H9 (cell line): ENCODE data around the gene MALT1. TPM values are rescaled to one million over a fixed set of nuclear protein-coding genes. Genes with fewer than 3 reads are reported as not detected.

Experiments
- DNase-seq: peaks from one replicate; pipeline ENCODE4 v3.0.0-alpha.2; 2017
- H2AFZ ChIP-seq: one replicate; pipeline ENCODE4 v1.6.1; 2013; ENCODE audit warnings: mild to moderate bottlenecking, low read length, control low read depth, moderate library complexity
- H2AK5ac ChIP-seq: 2 replicates; pipeline ENCODE4 v1.6.1; 2013; ENCODE audit warnings: low read length, control low read depth, mixed read lengths; ENCODE audit not compliant: insufficient read length
- H2BK120ac ChIP-seq: one replicate; pipeline ENCODE4 v1.6.1; 2013; ENCODE audit warnings: low read depth, mild to moderate bottlenecking, low read length, control low read depth, inconsistent platforms; ENCODE audit not compliant: poor library complexity, severe bottlenecking
- H2BK12ac ChIP-seq: 2 replicates; pipeline ENCODE4 v1.6.1; 2013; ENCODE audit warnings: low read length, control low read depth, mixed read lengths, low read depth; ENCODE audit not compliant: insufficient read length
- H2BK15ac ChIP-seq: 2 replicates; pipeline ENCODE4 v1.6.1; 2013; ENCODE audit warnings: low read depth, low read length, control low read depth
- H2BK20ac ChIP-seq: one replicate; pipeline ENCODE4 v1.6.1; 2013; ENCODE audit warnings: low read depth, mild to moderate bottlenecking, low read length, control low read depth, inconsistent platforms; ENCODE audit not compliant: poor library complexity, severe bottlenecking
- H2BK5ac ChIP-seq: 2 replicates; pipeline ENCODE4 v1.6.1; 2013; ENCODE audit warnings: low read length, control low read depth, mixed read lengths; ENCODE audit not compliant: insufficient read length
- H3K14ac ChIP-seq: 2 replicates; pipeline ENCODE4 v1.6.1; 2013; ENCODE audit warnings: low read length, control low read depth; ENCODE audit not compliant: insufficient read depth
- H3K18ac ChIP-seq: 2 replicates; pipeline ENCODE4 v1.6.1; 2013; ENCODE audit warnings: low read depth, mild to moderate bottlenecking, mixed read lengths, low read length, control low read depth; ENCODE audit not compliant: insufficient read length
- H3K23ac ChIP-seq: 2 replicates; pipeline ENCODE4 v1.6.1; 2013; ENCODE audit warnings: low read length, control low read depth, mixed read lengths, low read depth; ENCODE audit not compliant: insufficient read length
- H3K23me2 ChIP-seq: 2 replicates; pipeline ENCODE4 v1.6.1; 2013; ENCODE audit warnings: low read depth, mild to moderate bottlenecking, mixed read lengths, low read length, control low read depth; ENCODE audit not compliant: insufficient read length, poor library complexity, severe bottlenecking
- H3K27ac ChIP-seq: 2 replicates; pipeline ENCODE4 v1.5.1; 2013; ENCODE audit warnings: low read length, control low read depth, mixed read lengths, low read depth; ENCODE audit not compliant: insufficient read length
- H3K27me3 ChIP-seq: 2 replicates; pipeline ENCODE4 v1.6.1; 2013; ENCODE audit warnings: low read length, control low read depth, inconsistent platforms; ENCODE audit not compliant: insufficient read depth
- H3K4ac ChIP-seq: 2 replicates; pipeline ENCODE4 v1.6.1; 2013; ENCODE audit warnings: low read depth, mild to moderate bottlenecking, control low read depth, inconsistent platforms, low read length, moderate library complexity
- H3K4me1 ChIP-seq: 2 replicates; pipeline ENCODE4 v1.6.1; 2013; ENCODE audit warnings: low read length, control low read depth, inconsistent platforms; ENCODE audit not compliant: insufficient read depth
- H3K4me2 ChIP-seq: 2 replicates; pipeline ENCODE4 v1.6.1; 2013; ENCODE audit warnings: low read length, control low read depth, mixed read lengths; ENCODE audit not compliant: insufficient read length, insufficient read depth
- H3K56ac ChIP-seq: 2 replicates; pipeline ENCODE4 v1.6.1; 2013; ENCODE audit warnings: low read depth, mild to moderate bottlenecking, mixed read lengths, low read length, control low read depth; ENCODE audit not compliant: insufficient read length
- H3K79me1 ChIP-seq: 2 replicates; pipeline ENCODE4 v1.6.1; 2013; ENCODE audit warnings: low read depth, mild to moderate bottlenecking, moderate library complexity, low read length, control low read depth, inconsistent platforms; ENCODE audit not compliant: insufficient read depth, poor library complexity, severe bottlenecking
- H3K79me2 ChIP-seq: 2 replicates; pipeline ENCODE4 v1.6.1; 2013; ENCODE audit warnings: low read length, control low read depth, inconsistent platforms; ENCODE audit not compliant: insufficient read depth
- H3K9ac ChIP-seq: 2 replicates; pipeline ENCODE4 v1.6.1; 2013; ENCODE audit warnings: low read length, control low read depth, mixed read lengths; ENCODE audit not compliant: insufficient read length; ENCODE audit errors: extremely low read depth
- H3K9me3 ChIP-seq: one replicate; pipeline ENCODE4 v1.6.1; 2013; ENCODE audit warnings: low read depth, low read length, inconsistent platforms; ENCODE audit not compliant: control insufficient read depth
- H3T11ph ChIP-seq: one replicate; pipeline ENCODE4 v1.6.1; 2013; ENCODE audit warnings: mild to moderate bottlenecking, low read length, control low read depth, inconsistent platforms
- H4K20me1 ChIP-seq: one replicate; pipeline ENCODE4 v1.6.1; 2013; ENCODE audit not compliant: control insufficient read depth, insufficient read length, insufficient read depth
- H4K5ac ChIP-seq: 2 replicates; pipeline ENCODE4 v1.6.1; 2013; ENCODE audit warnings: low read depth, mild to moderate bottlenecking, mixed read lengths, low read length, control low read depth; ENCODE audit not compliant: insufficient read length
- H4K8ac ChIP-seq: replicated peaks from 2 replicates; pipeline ENCODE4 v1.6.1; 2013; ENCODE audit warnings: low read length, control low read depth, mixed read lengths, low read depth; ENCODE audit not compliant: insufficient read length
- H4K91ac ChIP-seq: 2 replicates; pipeline ENCODE4 v1.6.1; 2013; ENCODE audit warnings: low read depth, mild to moderate bottlenecking, moderate library complexity, mixed read lengths, low read length, control low read depth; ENCODE audit not compliant: insufficient read length
- H3K27ac Mint-ChIP-seq, 3 experiments: 2 replicates in 2 of 3; 3 replicates in 1 of 3; pipeline ENCODE4 v1.8.0; 2020 to 2021; ENCODE audit warnings: mixed read lengths in 3 of 3, mild to moderate bottlenecking in 1 of 3, moderate library complexity in 1 of 3
- H3K27me3 Mint-ChIP-seq: 2 replicates; pipeline ENCODE4 v1.8.0; 2021; ENCODE audit warnings: low read depth, mild to moderate bottlenecking, moderate library complexity, mixed read lengths
- H3K36me3 Mint-ChIP-seq, 3 experiments: 2 replicates in 2 of 3; 3 replicates in 1 of 3; pipeline ENCODE4 v1.8.0; 2020 to 2021; ENCODE audit warnings: low read depth in 3 of 3, mixed read lengths in 3 of 3; ENCODE audit not compliant: insufficient read depth in 1 of 3
- H3K4me1 Mint-ChIP-seq, 2 experiments: 2 replicates each; pipeline ENCODE4 v1.8.0; 2020; ENCODE audit warnings: mixed read lengths in 2 of 2
- H3K4me3 Mint-ChIP-seq, 2 experiments: 2 replicates in 1 of 2; 3 replicates in 1 of 2; pipeline ENCODE4 v1.8.0; 2020 to 2021; ENCODE audit warnings: mild to moderate bottlenecking in 2 of 2, mixed read lengths in 2 of 2, moderate library complexity in 1 of 2
- H3K9me3 Mint-ChIP-seq, 2 experiments: 2 replicates in 1 of 2; 3 replicates in 1 of 2; pipeline ENCODE4 v1.8.0; 2020; ENCODE audit warnings: mild to moderate bottlenecking in 2 of 2, mixed read lengths in 2 of 2, moderate library complexity in 1 of 2
- CTCF ChIP-seq: fragments of 200-600 bp; sonication (generic); conservative IDR thresholded peaks from 3 replicates; pipeline ENCODE4 v1.8.0; 2021; ENCODE audit warnings: antibody characterized with exemption, mild to moderate bottlenecking
- WGBS: extraction: QIAGEN DNeasy Blood & Tissue Kit; methylation state at CpG from one replicate; pipeline ENCODE4 v1.1.7; 2013; ENCODE audit warnings: missing lambda C conversion rate, low lambda C conversion rate, mixed read lengths; ENCODE audit not compliant: insufficient read length; ENCODE audit errors: extremely low coverage; 5-methylcytosine and 5-hydroxymethylcytosine counted together
- total RNA-seq: library from RNA; stranded (reverse); gene quantifications from 2 replicates; pipeline ENCODE4 v1.2.1, GENCODE V29; 2021

Gene MALT1
- total RNA-seq, 1 experiment from 2014 or later = 18.1 TPM

DNA sequence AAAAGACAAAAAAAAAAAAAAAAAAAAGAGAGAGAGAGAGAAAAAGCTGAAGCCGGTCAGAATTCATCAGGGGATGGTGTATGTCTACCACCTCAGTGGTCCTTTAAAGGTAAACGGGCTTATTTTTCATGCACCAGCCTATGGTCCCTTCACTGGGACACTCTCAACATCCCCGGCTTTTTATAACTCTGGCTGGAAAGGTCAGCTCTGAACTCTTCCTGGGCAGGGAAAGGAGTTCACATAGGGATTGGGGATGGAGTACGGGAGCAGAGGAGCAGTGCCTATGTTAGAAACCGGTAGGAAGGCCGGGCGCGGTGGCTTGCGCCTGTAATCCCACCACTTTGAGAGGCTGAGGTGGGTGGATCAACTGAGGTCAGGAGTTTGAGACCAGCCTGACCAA, 10.3 kb upstream of the MALT1 start:
- no peak overlapping the region for H3K4me3 Mint-ChIP-seq
- Histone ChIP-seq H3K79me2 (no peaks in the 10 kb centered on the region), H3K4me1 (no peaks in the 10 kb centered on the region), H3K23me2 (no peaks in the 10 kb centered on the region), H3K18ac (no peak overlapping the region), H3K23ac (no peak overlapping the region), H3K27me3 (no peaks in the 10 kb centered on the region), H2BK20ac (no peak overlapping the region), H2BK5ac (no peak overlapping the region), H3K27ac (no peak overlapping the region), H3T11ph (no peak overlapping the region), H3K4ac (no peak overlapping the region), H4K91ac (no peak overlapping the region), H2BK12ac (no peak overlapping the region), H4K8ac (no peak overlapping the region), H3K9ac (no peak overlapping the region), H2BK15ac (no peak overlapping the region), H4K5ac (no peak overlapping the region), H3K79me1 (no peaks in the 10 kb centered on the region), H2BK120ac (no peak overlapping the region), H2AK5ac (no peak overlapping the region), H4K20me1 (no peaks in the 10 kb centered on the region), H3K4me2 (no peak overlapping the region), H3K56ac (no peak overlapping the region), H3K14ac (no peak overlapping the region), H2AFZ (no peak overlapping the region), H3K9me3 (no peaks in the 10 kb centered on the region)
- WGBS = no CpG with 5 or more reads among the region's 9 CpGs
- no peak for TF ChIP-seq CTCF
- DNase-seq = no peak
- H3K36me3 Mint-ChIP-seq = no peaks in the 10 kb centered on the region
- 0 out of 4 replicates have a peak, but pooled peaks cover 4 to 5% of the 10 kb centered on the region in 2 experiments for H3K4me1 Mint-ChIP-seq
- no peaks in the 10 kb centered on the region for H3K27me3 Mint-ChIP-seq
- H3K9me3 Mint-ChIP-seq = no peaks in the 10 kb centered on the region
- H3K27ac Mint-ChIP-seq = no peak overlapping the region
